ENCODE measurements around the gene PLEKHH2. TPM values are rescaled to one million over a fixed set of nuclear protein-coding genes. Genes with fewer than 3 reads are reported as not detected.

The PLEKHH2 gene
- total and polyA plus RNA-seq, 2 of the 13 experiments (the other 11 are each of a cell fraction or from before 2014, with no cell fraction given): 1.1 to 3.0 TPM

DNA sequence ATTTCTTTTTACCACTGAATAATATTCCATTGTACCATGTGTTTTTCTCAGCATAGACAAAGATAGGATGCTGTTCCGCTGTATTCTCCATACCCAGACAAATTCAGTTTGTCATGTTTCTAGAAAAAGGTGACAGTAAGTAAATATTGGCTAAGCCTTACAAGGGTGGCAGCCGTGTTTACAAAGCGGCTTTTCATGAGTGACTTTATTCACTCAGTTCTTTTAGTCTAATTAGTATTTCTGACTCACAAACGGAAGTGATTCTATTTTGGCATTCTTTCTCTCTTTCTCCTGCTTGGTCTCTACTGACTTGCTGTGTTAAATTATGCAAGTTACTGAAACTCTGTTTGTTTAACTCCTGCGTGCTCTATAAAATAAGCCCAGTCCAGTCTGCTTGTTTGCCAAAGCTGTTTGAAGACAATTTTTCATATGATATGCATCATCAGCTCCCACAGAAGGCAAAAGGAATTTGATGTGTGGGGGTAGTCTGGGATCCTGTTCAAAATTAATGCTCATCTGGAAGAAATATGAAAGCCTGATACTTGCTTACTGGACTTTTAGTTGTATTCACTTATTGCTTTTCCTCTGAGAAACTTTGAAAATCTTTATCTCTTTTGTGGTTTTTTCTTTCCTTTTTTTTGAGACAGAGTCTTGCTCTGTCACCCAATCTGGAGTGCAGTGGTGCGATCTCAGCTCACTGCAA, 2.3 kb upstream of the PLEKHH2 start (continued):
- TF ChIP-seq, protein P1, sequence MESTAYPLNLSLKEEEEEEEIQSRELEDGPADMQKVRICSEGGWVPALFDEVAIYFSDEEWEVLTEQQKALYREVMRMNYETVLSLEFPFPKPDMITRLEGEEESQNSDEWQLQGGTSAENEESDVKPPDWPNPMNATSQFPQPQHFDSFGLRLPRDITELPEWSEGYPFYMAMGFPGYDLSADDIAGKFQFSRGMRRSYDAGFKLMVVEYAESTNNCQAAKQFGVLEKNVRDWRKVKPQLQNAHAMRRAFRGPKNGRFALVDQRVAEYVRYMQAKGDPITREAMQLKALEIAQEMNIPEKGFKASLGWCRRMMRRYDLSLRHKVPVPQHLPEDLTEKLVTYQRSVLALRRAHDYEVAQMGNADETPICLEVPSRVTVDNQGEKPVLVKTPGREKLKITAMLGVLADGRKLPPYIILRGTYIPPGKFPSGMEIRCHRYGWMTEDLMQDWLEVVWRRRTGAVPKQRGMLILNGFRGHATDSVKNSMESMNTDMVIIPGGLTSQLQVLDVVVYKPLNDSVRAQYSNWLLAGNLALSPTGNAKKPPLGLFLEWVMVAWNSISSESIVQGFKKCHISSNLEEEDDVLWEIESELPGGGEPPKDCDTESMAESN (CRISPR knock-in tag; conservative IDR thresholded peaks at IDR 0.05): no peak
- TF ChIP-seq MAFK (conservative IDR thresholded peaks at IDR 0.05 in 1 of 2, IDR thresholded peaks at IDR 0.05 in 1 of 2; ENCODE audit: low read length in 2 of 2) (peak; percentile 3 to 34; a peak in 1 of 4 replicates), KLF11 (CRISPR knock-in tag; IDR thresholded peaks at IDR 0.05) (peak; percentile 39; the same call in 1 of the 2 replicates), PHF8 (CRISPR knock-in tag; IDR thresholded peaks at IDR 0.05) (no peak), ARHGAP35 (CRISPR knock-in tag; IDR thresholded peaks at IDR 0.05; ENCODE audit: borderline replicate concordance) (no peak), EEA1 (CRISPR knock-in tag; IDR thresholded peaks at IDR 0.05; ENCODE audit: borderline replicate concordance) (no peak), TGIF2 (CRISPR knock-in tag; IDR thresholded peaks at IDR 0.05) (0 out of 2 replicates have a peak, but pooled peaks have one; percentile 27), POGZ (CRISPR knock-in tag; IDR thresholded peaks at IDR 0.05) (no peak), SUZ12 (IDR thresholded peaks at IDR 0.05; ENCODE audit: low read depth, low read length) (no peak), IKZF1 (IDR thresholded peaks at IDR 0.05) (no peak)
- TF ChIP-seq, protein P2, sequence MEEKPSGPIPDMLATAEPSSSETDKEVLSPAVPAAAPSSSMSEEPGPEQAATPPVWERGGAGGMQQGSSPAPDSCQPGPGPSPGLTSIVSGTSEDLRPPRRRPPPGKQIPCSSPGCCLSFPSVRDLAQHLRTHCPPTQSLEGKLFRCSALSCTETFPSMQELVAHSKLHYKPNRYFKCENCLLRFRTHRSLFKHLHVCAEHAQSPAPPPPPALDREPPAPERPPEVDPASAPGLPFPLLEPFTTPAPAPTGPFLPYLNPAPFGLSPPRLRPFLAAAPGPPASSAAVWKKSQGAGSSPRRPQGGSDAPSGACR (CRISPR knock-in tag; IDR thresholded peaks at IDR 0.05): 0 out of 2 replicates have a peak, but pooled peaks have one; percentile 42
- TF ChIP-seq, protein P3, sequence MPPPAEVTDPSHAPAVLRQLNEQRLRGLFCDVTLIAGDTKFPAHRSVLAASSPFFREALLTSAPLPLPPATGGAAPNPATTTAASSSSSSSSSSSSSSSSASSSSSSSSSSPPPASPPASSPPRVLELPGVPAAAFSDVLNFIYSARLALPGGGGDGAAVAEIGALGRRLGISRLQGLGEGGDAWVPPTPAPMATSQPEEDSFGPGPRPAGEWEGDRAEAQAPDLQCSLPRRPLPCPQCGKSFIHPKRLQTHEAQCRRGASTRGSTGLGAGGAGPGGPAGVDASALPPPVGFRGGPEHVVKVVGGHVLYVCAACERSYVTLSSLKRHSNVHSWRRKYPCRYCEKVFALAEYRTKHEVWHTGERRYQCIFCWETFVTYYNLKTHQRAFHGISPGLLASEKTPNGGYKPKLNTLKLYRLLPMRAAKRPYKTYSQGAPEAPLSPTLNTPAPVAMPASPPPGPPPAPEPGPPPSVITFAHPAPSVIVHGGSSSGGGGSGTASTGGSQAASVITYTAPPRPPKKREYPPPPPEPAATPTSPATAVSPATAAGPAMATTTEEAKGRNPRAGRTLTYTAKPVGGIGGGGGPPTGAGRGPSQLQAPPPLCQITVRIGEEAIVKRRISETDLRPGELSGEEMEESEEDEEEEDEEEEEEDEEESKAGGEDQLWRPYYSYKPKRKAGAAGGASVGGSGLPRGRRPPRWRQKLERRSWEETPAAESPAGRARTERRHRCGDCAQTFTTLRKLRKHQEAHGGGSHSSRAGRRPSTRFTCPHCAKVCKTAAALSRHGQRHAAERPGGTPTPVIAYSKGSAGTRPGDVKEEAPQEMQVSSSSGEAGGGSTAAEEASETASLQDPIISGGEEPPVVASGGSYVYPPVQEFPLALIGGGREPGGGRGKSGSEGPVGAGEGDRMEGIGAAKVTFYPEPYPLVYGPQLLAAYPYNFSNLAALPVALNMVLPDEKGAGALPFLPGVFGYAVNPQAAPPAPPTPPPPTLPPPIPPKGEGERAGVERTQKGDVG (CRISPR knock-in tag; IDR thresholded peaks at IDR 0.05; ENCODE audit: borderline replicate concordance): no peak
- TF ChIP-seq, protein P4, sequence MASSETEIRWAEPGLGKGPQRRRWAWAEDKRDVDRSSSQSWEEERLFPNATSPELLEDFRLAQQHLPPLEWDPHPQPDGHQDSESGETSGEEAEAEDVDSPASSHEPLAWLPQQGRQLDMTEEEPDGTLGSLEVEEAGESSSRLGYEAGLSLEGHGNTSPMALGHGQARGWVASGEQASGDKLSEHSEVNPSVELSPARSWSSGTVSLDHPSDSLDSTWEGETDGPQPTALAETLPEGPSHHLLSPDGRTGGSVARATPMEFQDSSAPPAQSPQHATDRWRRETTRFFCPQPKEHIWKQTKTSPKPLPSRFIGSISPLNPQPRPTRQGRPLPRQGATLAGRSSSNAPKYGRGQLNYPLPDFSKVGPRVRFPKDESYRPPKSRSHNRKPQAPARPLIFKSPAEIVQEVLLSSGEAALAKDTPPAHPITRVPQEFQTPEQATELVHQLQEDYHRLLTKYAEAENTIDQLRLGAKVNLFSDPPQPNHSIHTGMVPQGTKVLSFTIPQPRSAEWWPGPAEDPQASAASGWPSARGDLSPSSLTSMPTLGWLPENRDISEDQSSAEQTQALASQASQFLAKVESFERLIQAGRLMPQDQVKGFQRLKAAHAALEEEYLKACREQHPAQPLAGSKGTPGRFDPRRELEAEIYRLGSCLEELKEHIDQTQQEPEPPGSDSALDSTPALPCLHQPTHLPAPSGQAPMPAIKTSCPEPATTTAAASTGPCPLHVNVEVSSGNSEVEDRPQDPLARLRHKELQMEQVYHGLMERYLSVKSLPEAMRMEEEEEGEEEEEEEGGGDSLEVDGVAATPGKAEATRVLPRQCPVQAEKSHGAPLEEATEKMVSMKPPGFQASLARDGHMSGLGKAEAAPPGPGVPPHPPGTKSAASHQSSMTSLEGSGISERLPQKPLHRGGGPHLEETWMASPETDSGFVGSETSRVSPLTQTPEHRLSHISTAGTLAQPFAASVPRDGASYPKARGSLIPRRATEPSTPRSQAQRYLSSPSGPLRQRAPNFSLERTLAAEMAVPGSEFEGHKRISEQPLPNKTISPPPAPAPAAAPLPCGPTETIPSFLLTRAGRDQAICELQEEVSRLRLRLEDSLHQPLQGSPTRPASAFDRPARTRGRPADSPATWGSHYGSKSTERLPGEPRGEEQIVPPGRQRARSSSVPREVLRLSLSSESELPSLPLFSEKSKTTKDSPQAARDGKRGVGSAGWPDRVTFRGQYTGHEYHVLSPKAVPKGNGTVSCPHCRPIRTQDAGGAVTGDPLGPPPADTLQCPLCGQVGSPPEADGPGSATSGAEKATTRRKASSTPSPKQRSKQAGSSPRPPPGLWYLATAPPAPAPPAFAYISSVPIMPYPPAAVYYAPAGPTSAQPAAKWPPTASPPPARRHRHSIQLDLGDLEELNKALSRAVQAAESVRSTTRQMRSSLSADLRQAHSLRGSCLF (CRISPR knock-in tag; IDR thresholded peaks at IDR 0.05; ENCODE audit: borderline replicate concordance): no peak
- TF ChIP-seq, protein P5, sequence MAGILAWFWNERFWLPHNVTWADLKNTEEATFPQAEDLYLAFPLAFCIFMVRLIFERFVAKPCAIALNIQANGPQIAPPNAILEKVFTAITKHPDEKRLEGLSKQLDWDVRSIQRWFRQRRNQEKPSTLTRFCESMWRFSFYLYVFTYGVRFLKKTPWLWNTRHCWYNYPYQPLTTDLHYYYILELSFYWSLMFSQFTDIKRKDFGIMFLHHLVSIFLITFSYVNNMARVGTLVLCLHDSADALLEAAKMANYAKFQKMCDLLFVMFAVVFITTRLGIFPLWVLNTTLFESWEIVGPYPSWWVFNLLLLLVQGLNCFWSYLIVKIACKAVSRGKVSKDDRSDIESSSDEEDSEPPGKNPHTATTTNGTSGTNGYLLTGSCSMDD (CRISPR knock-in tag; IDR thresholded peaks at IDR 0.05): no peak
- TF ChIP-seq, protein P6, sequence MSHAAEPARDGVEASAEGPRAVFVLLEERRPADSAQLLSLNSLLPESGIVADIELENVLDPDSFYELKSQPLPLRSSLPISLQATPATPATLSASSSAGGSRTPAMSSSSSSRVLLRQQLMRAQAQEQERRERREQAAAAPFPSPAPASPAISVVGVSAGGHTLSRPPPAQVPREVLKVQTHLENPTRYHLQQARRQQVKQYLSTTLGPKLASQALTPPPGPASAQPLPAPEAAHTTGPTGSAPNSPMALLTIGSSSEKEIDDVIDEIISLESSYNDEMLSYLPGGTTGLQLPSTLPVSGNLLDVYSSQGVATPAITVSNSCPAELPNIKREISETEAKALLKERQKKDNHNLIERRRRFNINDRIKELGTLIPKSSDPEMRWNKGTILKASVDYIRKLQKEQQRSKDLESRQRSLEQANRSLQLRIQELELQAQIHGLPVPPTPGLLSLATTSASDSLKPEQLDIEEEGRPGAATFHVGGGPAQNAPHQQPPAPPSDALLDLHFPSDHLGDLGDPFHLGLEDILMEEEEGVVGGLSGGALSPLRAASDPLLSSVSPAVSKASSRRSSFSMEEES (CRISPR knock-in tag; IDR thresholded peaks at IDR 0.05): no peak
